Measurements from ENCODE around the gene VTN.

Gene VTN

GRCh38 chr17:28398280-28398981 lies 28.3 kb upstream of the VTN start:
- no peak for DNase-seq
- Histone ChIP-seq H3K36me3 (peaks cover 24 to 97% (median 66%) of the 10 kb centered on the region in 3 donors), H3K9me3 (no peaks in the 10 kb centered on the region), H3K27ac (no peak overlapping the region), H3K4me1 (no peaks in the 10 kb centered on the region), H3K27me3 (no peaks in the 10 kb centered on the region), H3K4me3 (no peak overlapping the region)
- intact Hi-C loops (cut with DNase I; ENCODE audit: low total_unique reads): no loop called here
- no peak for TF ChIP-seq CTCF (IDR thresholded peaks at IDR 0.05)

- no peak for DNase-seq
- H3K4me1 ChIP-seq: no peaks in the 10 kb centered on the region
- no peak for TF ChIP-seq CTCF (IDR thresholded peaks at IDR 0.05)
- intact Hi-C loops (cut with DNase I; ENCODE audit: low total_unique reads): no loop called here
- no peak overlapping the region for H3K4me3 ChIP-seq
- H3K36me3 ChIP-seq: peaks cover 30 to 97% (median 72%) of the 10 kb centered on the region in 3 donors
- H3K27me3 ChIP-seq: no peaks in the 10 kb centered on the region
- no peak overlapping the region for H3K27ac ChIP-seq
- H3K9me3 ChIP-seq: no peaks in the 10 kb centered on the region
Observed at GRCh38 chr17:28397687-28398279, 27.7 kb upstream of the VTN start.

GRCh38 chr17:28397275-28397674 lies 27.2 kb upstream of the VTN start:
- no peak overlapping the region for H3K4me3 ChIP-seq
- no peaks in the 10 kb centered on the region for H3K4me1 ChIP-seq
- H3K27ac ChIP-seq: no peak overlapping the region
- H3K27me3 ChIP-seq: no peaks in the 10 kb centered on the region
- no peak for TF ChIP-seq CTCF (IDR thresholded peaks at IDR 0.05)
- peaks cover 30 to 97% (median 74%) of the 10 kb centered on the region in 3 donors for H3K36me3 ChIP-seq
- no peak for DNase-seq
- no peaks in the 10 kb centered on the region for H3K9me3 ChIP-seq
- intact Hi-C loops (cut with DNase I; ENCODE audit: low total_unique reads): no loop called here

GRCh38 chr17:28396635-28397239 lies 26.6 kb upstream of the VTN start:
- intact Hi-C loops (cut with DNase I; ENCODE audit: low total_unique reads): no loop called here
- H3K27me3 ChIP-seq: no peaks in the 10 kb centered on the region
- no peak overlapping the region for H3K4me3 ChIP-seq
- no peaks in the 10 kb centered on the region for H3K4me1 ChIP-seq
- no peak for DNase-seq
- no peak overlapping the region for H3K27ac ChIP-seq
- no peak for TF ChIP-seq CTCF (IDR thresholded peaks at IDR 0.05)
- no peaks in the 10 kb centered on the region for H3K9me3 ChIP-seq
- H3K36me3 ChIP-seq: peaks cover 30 to 97% (median 74%) of the 10 kb centered on the region in 3 donors

- H3K9me3 ChIP-seq: no peaks in the 10 kb centered on the region
- H3K4me1 ChIP-seq: no peaks in the 10 kb centered on the region
- no peak for DNase-seq
- no peaks in the 10 kb centered on the region for H3K27me3 ChIP-seq
- no peak for TF ChIP-seq CTCF (IDR thresholded peaks at IDR 0.05)
- intact Hi-C loops (cut with DNase I; ENCODE audit: low total_unique reads): no loop called here
- H3K36me3 ChIP-seq: peaks cover 37 to 95% (median 77%) of the 10 kb centered on the region in 3 donors
- H3K4me3 ChIP-seq: no peak overlapping the region
- H3K27ac ChIP-seq: no peak overlapping the region
Observed at GRCh38 chr17:28395968-28396367, 25.9 kb upstream of the VTN start.

All from tibial artery (tissue), 4 donors.